KMS-11 (cell line): Measurements from ENCODE around the gene LSR.

Source experiments
- H2AFZ ChIP-seq: fragments of 200-600 bp; sonication (generic); 2 replicates; pipeline ENCODE4 v1.6.1; 2016; ENCODE audit warnings: antibody characterized with exemption, mixed run types, low read depth
- H3K27ac ChIP-seq: fragments of 200-600 bp; sonication (generic); 2 replicates; pipeline ENCODE4 v1.6.1; 2016; ENCODE audit warnings: mild to moderate bottlenecking, mixed run types
- H3K27me3 ChIP-seq: fragments of 200-600 bp; sonication (generic); 2 replicates; pipeline ENCODE4 v1.6.1; 2017; ENCODE audit warnings: mild to moderate bottlenecking, low read depth, mixed run types, moderate library complexity; ENCODE audit not compliant: insufficient read depth
- H3K36me3 ChIP-seq: fragments of 200-600 bp; sonication (generic); 2 replicates; pipeline ENCODE4 v1.6.1; 2017; ENCODE audit warnings: mild to moderate bottlenecking, mixed run types; ENCODE audit not compliant: insufficient read depth
- H3K4me1 ChIP-seq: fragments of 200-600 bp; sonication (generic); 2 replicates; pipeline ENCODE4 v1.6.1; 2016; ENCODE audit warnings: mild to moderate bottlenecking, low read depth, mixed run types; ENCODE audit not compliant: poor library complexity, severe bottlenecking
- H3K4me2 ChIP-seq: fragments of 200-600 bp; sonication (generic); 2 replicates; pipeline ENCODE4 v1.7.0; 2016; ENCODE audit warnings: mild to moderate bottlenecking, mixed run types
- H3K4me3 ChIP-seq: fragments of 200-600 bp; sonication (generic); IDR thresholded peaks from 2 replicates; pipeline ENCODE4 v1.6.1; 2017; ENCODE audit warnings: low read depth, low read length, mixed read lengths; ENCODE audit not compliant: insufficient read depth
- H3K79me2 ChIP-seq: fragments of 200-600 bp; sonication (generic); 2 replicates; pipeline ENCODE4 v1.6.1; 2016; ENCODE audit warnings: low read depth, mixed run types; ENCODE audit not compliant: insufficient read depth
- H3K9ac ChIP-seq: fragments of 200-600 bp; sonication (generic); 2 replicates; pipeline ENCODE4 v1.6.1; 2016; ENCODE audit warnings: mild to moderate bottlenecking, mixed run types
- H4K20me1 ChIP-seq: fragments of 200-600 bp; sonication (generic); 2 replicates; pipeline ENCODE4 v1.6.1; 2016; ENCODE audit warnings: mild to moderate bottlenecking, mixed run types; ENCODE audit not compliant: insufficient read depth
- CTCF ChIP-seq: fragments of 200-600 bp; sonication (generic); conservative IDR thresholded peaks from 2 replicates; pipeline ENCODE4 v1.6.1; 2017; ENCODE audit warnings: low read depth, mild to moderate bottlenecking, antibody characterized with exemption, low read length, moderate library complexity, mixed read lengths

The LSR gene

GRCh38 chr19:35222373-35223015 lies 26.3 kb upstream of the LSR start:
- Histone ChIP-seq H3K79me2 (no peaks in the 10 kb centered on the region), H3K4me1 (peaks cover 3% of the 10 kb centered on the region), H3K4me3 (no peak overlapping the region), H3K36me3 (no peaks in the 10 kb centered on the region), H3K4me2 (no peak overlapping the region), H3K27ac (no peak overlapping the region), H3K27me3 (no peaks in the 10 kb centered on the region), H4K20me1 (no peaks in the 10 kb centered on the region), H3K9ac (no peak overlapping the region), H2AFZ (no peak overlapping the region)
- TF ChIP-seq CTCF: no peak

- Histone ChIP-seq H3K79me2 (no peaks in the 10 kb centered on the region), H2AFZ (no peak overlapping the region), H3K4me2 (no peak overlapping the region), H3K27me3 (no peaks in the 10 kb centered on the region), H3K4me1 (no peaks in the 10 kb centered on the region), H3K4me3 (no peak overlapping the region), H3K27ac (no peak overlapping the region), H3K9ac (no peak overlapping the region), H4K20me1 (no peaks in the 10 kb centered on the region), H3K36me3 (no peaks in the 10 kb centered on the region)
- no peak for TF ChIP-seq CTCF
Measured at GRCh38 chr19:35223084-35223790, 25.6 kb upstream of the LSR start.

GRCh38 chr19:35223862-35224505 lies 24.8 kb upstream of the LSR start:
- no peak for TF ChIP-seq CTCF
- H3K4me2 ChIP-seq: no peak overlapping the region
- H3K36me3 ChIP-seq: no peaks in the 10 kb centered on the region
- H3K4me1 ChIP-seq: no peaks in the 10 kb centered on the region
- H3K27ac ChIP-seq: no peak overlapping the region
- H3K79me2 ChIP-seq: no peaks in the 10 kb centered on the region
- H4K20me1 ChIP-seq: no peaks in the 10 kb centered on the region
- H3K27me3 ChIP-seq: no peaks in the 10 kb centered on the region
- no peak overlapping the region for H3K9ac ChIP-seq
- H3K4me3 ChIP-seq: no peak overlapping the region
- H2AFZ ChIP-seq: no peak overlapping the region

- Histone ChIP-seq H3K9ac (no peak overlapping the region), H2AFZ (no peak overlapping the region)
Measured at GRCh38 chr19:35224681-35225571, 23.9 kb upstream of the LSR start.

More at GRCh38 chr19:35224681-35225571, 23.9 kb upstream of the LSR start:
- Histone ChIP-seq H3K4me2 (no peak overlapping the region), H3K4me3 (no peak overlapping the region), H3K27me3 (no peaks in the 10 kb centered on the region), H3K4me1 (no peaks in the 10 kb centered on the region), H4K20me1 (no peaks in the 10 kb centered on the region), H3K36me3 (no peaks in the 10 kb centered on the region), H3K27ac (no peak overlapping the region), H3K79me2 (no peaks in the 10 kb centered on the region)
- TF ChIP-seq CTCF: no peak
